Kidney (tissue), 14 donors: ENCODE measurements around the gene HLA-G. TPM values are rescaled to one million over a fixed set of nuclear protein-coding genes. Genes with fewer than 3 reads are reported as not detected.

ENCODE experiments used
- DNase-seq, 5 donors: peaks; one replicate each; pipeline ENCODE4 v3.0.0-alpha.2; 2013 to 2020
- FAIRE-seq: peaks from 2 replicates; lab custom pipeline; 2012; peaks lifted over from hg19 to GRCh38; lab: Jason Lieb, UNC
- H3K27ac ChIP-seq, 2 donors: one replicate each; pipeline ENCODE4 v1.7.0; 2013; ENCODE audit warnings: low read depth in 2 of 2, low read length in 2 of 2, inconsistent platforms in 1 of 2
- H3K27me3 ChIP-seq: one replicate; pipeline ENCODE4 v1.7.1; 2013; ENCODE audit warnings: low read length, inconsistent platforms; ENCODE audit not compliant: control insufficient read depth, insufficient read depth
- H3K36me3 ChIP-seq, 3 donors: one replicate each; pipeline versions ENCODE4 v1.7.0 to v1.7.1; 2013; ENCODE audit warnings: low read length in 3 of 3, control low read depth in 1 of 3, inconsistent platforms in 1 of 3; ENCODE audit not compliant: insufficient read depth in 3 of 3, control insufficient read depth in 2 of 3
- H3K4me1 ChIP-seq, 3 donors: one replicate each; pipeline versions ENCODE4 v1.7.0 to v1.7.1; 2013; ENCODE audit warnings: low read length in 3 of 3, inconsistent platforms in 1 of 3, low read depth in 1 of 3; ENCODE audit not compliant: control insufficient read depth in 2 of 3, insufficient read depth in 2 of 3
- H3K4me3 ChIP-seq, 3 donors: one replicate each; pipeline versions ENCODE4 v1.7.0 to v1.8.1; 2013; ENCODE audit warnings: low read length in 3 of 3, control low read depth in 1 of 3, inconsistent platforms in 1 of 3
- H3K9ac ChIP-seq, 3 donors: one replicate each; pipeline versions ENCODE4 v1.7.0 to v1.7.1; 2013; ENCODE audit warnings: low read length in 3 of 3, control low read depth in 1 of 3, inconsistent platforms in 1 of 3
- H3K9me3 ChIP-seq, 3 donors: one replicate each; pipeline versions ENCODE4 v1.7.0 to v1.7.1; 2013; ENCODE audit warnings: low read length in 3 of 3, control low read depth in 1 of 3, inconsistent platforms in 1 of 3; ENCODE audit not compliant: control insufficient read depth in 2 of 3, insufficient read depth in 1 of 3
- CTCF ChIP-seq: IDR thresholded peaks from 3 replicates; pipeline ENCODE4 v1.5.1; 2012; ENCODE audit warnings: mild to moderate bottlenecking, moderate library complexity, borderline replicate concordance; ENCODE audit not compliant: insufficient read depth; ENCODE audit errors: extremely low read depth
- intact Hi-C: fragments of 100-400 bp; cut with DNase I; formaldehyde crosslinking; loops from one replicate; pipeline ENCODE4 v1.11.1; 2022
- polyA plus RNA-seq: library from polyadenylated mRNA; stranded (reverse); fragments of 350-450 nt; fragmentation: Illumina TruSeq; extraction: RNeasy Lipid Tissue Mini Kit (QIAGEN cat#74804); gene quantifications from one replicate; pipeline ENCODE4 v1.2.3, GENCODE V29; 2014; ENCODE audit warnings: low read depth, low replicate concordance; ENCODE audit not compliant: insufficient read depth
- total RNA-seq: library from RNA; stranded (reverse); fragmentation: NEBNext Ultra II Directional; extraction: Animal tissue kit (Norgen Biotek cat#: 25700); gene quantifications from one replicate; pipeline ENCODE4 v1.2.1, GENCODE V29; 2021
- donor health status: control.
- donor health status: control.
- donor health status: control.
- donor health status: control.
- donor health status: control.
- donor health status: DM: yes; HTN: yes; CAD: no.
- donor health status: Normal renal cell carcinoma (clear cell type).

HLA-G gene
- total and polyA plus RNA-seq, 2 donors from 2014 or later = 0.35 to 0.37 TPM

- TF ChIP-seq CTCF = no peak
- no peak for DNase-seq
- FAIRE-seq = no peak
- Histone ChIP-seq H3K9me3 (peaks cover 0 to 2% (median 0%) of the 10 kb centered on the region in 3 donors), H3K27ac (no peak overlapping the region), H3K36me3 (no peaks in the 10 kb centered on the region), H3K4me3 (no peak overlapping the region), H3K9ac (no peak overlapping the region), H3K4me1 (no peaks in the 10 kb centered on the region), H3K27me3 (no peaks in the 10 kb centered on the region)
- intact Hi-C loops = loop anchor here (10.0 kb wide), 1 partner anchor 135 kb away; no protein-coding TSS in a partner anchor
Measured at GRCh38 chr6:29839917-29840316, 12.3 kb downstream of the HLA-G start.

- peaks cover 0 to 2% (median 0%) of the 10 kb centered on the region in 3 donors for H3K9me3 ChIP-seq
- intact Hi-C loops = no loop called here
- FAIRE-seq (no peak), DNase-seq (no peak)
- H3K4me3 ChIP-seq = no peak overlapping the region
- H3K36me3 ChIP-seq = no peaks in the 10 kb centered on the region
- H3K4me1 ChIP-seq = no peaks in the 10 kb centered on the region
- no peak overlapping the region for H3K9ac ChIP-seq
- H3K27me3 ChIP-seq = no peaks in the 10 kb centered on the region
- H3K27ac ChIP-seq = no peak overlapping the region
- TF ChIP-seq CTCF = no peak
Measured at GRCh38 chr6:29841030-29841429, 13.4 kb downstream of the HLA-G start.

GRCh38 chr6:29845405-29846006 lies 17.9 kb downstream of the HLA-G start:
- FAIRE-seq (no peak), DNase-seq (no peak)
- H3K36me3 ChIP-seq = no peaks in the 10 kb centered on the region
- intact Hi-C loops = no loop called here
- H3K9ac ChIP-seq = no peak overlapping the region
- no peak for TF ChIP-seq CTCF
- H3K4me3 ChIP-seq = no peak overlapping the region
- H3K9me3 ChIP-seq = peaks cover 0 to 2% (median 0%) of the 10 kb centered on the region in 3 donors
- peaks cover 0 to 4% (median 0%) of the 10 kb centered on the region in 3 donors for H3K4me1 ChIP-seq
- no peak overlapping the region for H3K27ac ChIP-seq
- H3K27me3 ChIP-seq = peaks cover 14% of the 10 kb centered on the region
